Mesenchymal stem cell (in vitro differentiated cells and primary cell): Measurements from ENCODE around the gene STRN3.

Source experiments
- DNase-seq: peaks from one replicate; pipeline ENCODE4 v3.0.0-alpha.2; 2013
- H2AFZ ChIP-seq: one replicate; pipeline ENCODE4 v1.6.1; 2013; ENCODE audit warnings: low read depth, mild to moderate bottlenecking, control low read depth, inconsistent platforms, low read length, moderate library complexity
- H2AK5ac ChIP-seq: 2 replicates; pipeline ENCODE4 v1.6.1; 2013; ENCODE audit warnings: low read length, moderate library complexity, mild to moderate bottlenecking, inconsistent platforms; ENCODE audit not compliant: severe bottlenecking
- H2BK120ac ChIP-seq: one replicate; pipeline ENCODE4 v1.6.1; 2013; ENCODE audit warnings: low read depth, mild to moderate bottlenecking, inconsistent platforms, low read length, moderate library complexity
- H2BK12ac ChIP-seq, 2 experiments: one replicate each; pipeline ENCODE4 v1.6.1; 2013; ENCODE audit warnings: inconsistent platforms in 2 of 2, low read length in 2 of 2, mild to moderate bottlenecking in 2 of 2, moderate library complexity in 2 of 2, control low read depth in 1 of 2
- H2BK15ac ChIP-seq: one replicate; pipeline ENCODE4 v1.6.1; 2013; ENCODE audit warnings: mild to moderate bottlenecking, low read depth, inconsistent platforms; ENCODE audit not compliant: poor library complexity, severe bottlenecking
- H2BK5ac ChIP-seq: 2 replicates; pipeline ENCODE4 v1.6.1; 2013; ENCODE audit warnings: low read depth, mild to moderate bottlenecking, low read length, control low read depth, inconsistent platforms; ENCODE audit not compliant: poor library complexity, severe bottlenecking
- H3K14ac ChIP-seq, 2 experiments: one replicate each; pipeline ENCODE4 v1.6.1; 2013; ENCODE audit warnings: inconsistent platforms in 2 of 2, low read length in 2 of 2, control low read depth in 1 of 2, mild to moderate bottlenecking in 1 of 2, moderate library complexity in 1 of 2
- H3K18ac ChIP-seq, 2 experiments: one replicate each; pipeline ENCODE4 v1.6.1; 2013; ENCODE audit warnings: inconsistent platforms in 2 of 2, low read length in 2 of 2, control low read depth in 1 of 2, low read depth in 1 of 2, mild to moderate bottlenecking in 1 of 2
- H3K23ac ChIP-seq, 2 experiments: one replicate each; pipeline ENCODE4 v1.6.1; 2013; ENCODE audit warnings: inconsistent platforms in 2 of 2, low read length in 2 of 2, mild to moderate bottlenecking in 2 of 2, moderate library complexity in 2 of 2, control low read depth in 1 of 2
- H3K27ac ChIP-seq: 2 replicates; pipeline ENCODE4 v1.5.1; 2013; ENCODE audit warnings: mild to moderate bottlenecking, moderate library complexity, low read length, control low read depth, inconsistent platforms; ENCODE audit not compliant: poor library complexity, severe bottlenecking
- H3K27me3 ChIP-seq, 2 experiments: 2 replicates each; pipeline versions ENCODE4 v1.6.1 to v1.7.0; 2013; ENCODE audit warnings: low read length in 2 of 2, mild to moderate bottlenecking in 2 of 2, moderate library complexity in 2 of 2, control low read depth in 1 of 2, inconsistent platforms in 1 of 2; ENCODE audit not compliant: control insufficient read depth in 1 of 2, insufficient read depth in 1 of 2
- H3K36me3 ChIP-seq, 2 experiments: 2 replicates each; pipeline versions ENCODE4 v1.6.1 to v1.7.0; 2013; ENCODE audit warnings: low read length in 2 of 2, control low read depth in 1 of 2, inconsistent platforms in 1 of 2, low read depth in 1 of 2, mild to moderate bottlenecking in 1 of 2; ENCODE audit not compliant: insufficient read depth in 2 of 2, control insufficient read depth in 1 of 2
- H3K4ac ChIP-seq, 2 experiments: one replicate each; pipeline ENCODE4 v1.6.1; 2013; ENCODE audit warnings: inconsistent platforms in 2 of 2, low read length in 2 of 2, mild to moderate bottlenecking in 2 of 2, moderate library complexity in 2 of 2, control low read depth in 1 of 2, low read depth in 1 of 2
- H3K4me1 ChIP-seq: 2 replicates; pipeline ENCODE4 v1.6.1; 2013; ENCODE audit warnings: low read depth, low read length, control low read depth; ENCODE audit not compliant: control insufficient read depth, insufficient read depth
- H3K4me2 ChIP-seq: 2 replicates; pipeline ENCODE4 v1.6.1; 2013; ENCODE audit warnings: low read length, mild to moderate bottlenecking, inconsistent platforms; ENCODE audit not compliant: poor library complexity, severe bottlenecking
- H3K4me3 ChIP-seq, 2 experiments: 2 replicates each; pipeline versions ENCODE4 v1.5.1 to v1.7.0; 2013; ENCODE audit warnings: low read length in 2 of 2, mild to moderate bottlenecking in 2 of 2, control low read depth in 1 of 2, low read depth in 1 of 2; ENCODE audit not compliant: insufficient read depth in 1 of 2
- H3K79me1 ChIP-seq: replicated peaks from 2 replicates; pipeline ENCODE4 v1.6.1; 2013; ENCODE audit warnings: mild to moderate bottlenecking, control low read depth, low read length, inconsistent platforms; ENCODE audit not compliant: poor library complexity, severe bottlenecking
- H3K9ac ChIP-seq: 2 replicates; pipeline ENCODE4 v1.7.0; 2013; ENCODE audit warnings: mild to moderate bottlenecking, low read length, moderate library complexity
- H3K9me3 ChIP-seq: 2 replicates; pipeline ENCODE4 v1.7.0; 2013; ENCODE audit warnings: mild to moderate bottlenecking, low read length; ENCODE audit not compliant: control insufficient read depth
- H4K8ac ChIP-seq: one replicate; pipeline ENCODE4 v1.6.1; 2013; ENCODE audit warnings: inconsistent platforms, mild to moderate bottlenecking, low read length, moderate library complexity
- H4K91ac ChIP-seq: one replicate; pipeline ENCODE4 v1.6.1; 2013; ENCODE audit warnings: mild to moderate bottlenecking, low read length, inconsistent platforms
- WGBS: methylation state at CpG from one replicate; pipeline ENCODE4 v1.1.7; 2013; ENCODE audit warnings: mixed read lengths; 5-methylcytosine and 5-hydroxymethylcytosine counted together

STRN3 gene

DNA sequence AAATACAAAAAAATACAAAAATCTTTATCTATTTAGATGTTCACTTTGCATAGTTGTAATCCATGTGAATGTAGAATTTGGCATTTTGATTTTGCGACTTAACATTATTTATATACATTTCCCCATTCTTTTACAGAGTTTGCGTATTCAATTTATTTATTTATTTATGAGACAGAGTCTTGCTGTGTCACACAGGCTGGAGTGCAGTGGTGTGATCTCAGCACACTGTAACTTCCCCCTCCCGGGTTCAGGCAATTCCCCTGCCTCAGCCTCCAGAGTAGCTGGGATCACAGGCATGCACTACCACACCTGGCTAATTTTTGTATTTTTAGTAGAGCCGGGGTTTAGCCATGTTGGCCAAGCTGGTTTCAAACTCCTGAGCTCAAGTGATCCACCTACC lies 25.3 kb upstream of the STRN3 start:
- Histone ChIP-seq H2BK12ac (no peak overlapping the region), H3K4me3 (no peak overlapping the region), H3K14ac (no peak overlapping the region), H3K4me1 (peaks cover 6% of the 10 kb centered on the region), H2AFZ (no peak overlapping the region), H3K9me3 (no peaks in the 10 kb centered on the region), H3K36me3 (no peaks in the 10 kb centered on the region), H3K9ac (no peak overlapping the region), H3K18ac (no peak overlapping the region), H2AK5ac (no peak overlapping the region), H3K27ac (no peak overlapping the region), H3K4me2 (no peak overlapping the region), H4K8ac (no peak overlapping the region), H2BK5ac (no peak overlapping the region), H3K79me1 (peaks cover 9% of the 10 kb centered on the region), H2BK120ac (no peak overlapping the region), H2BK15ac (no peak overlapping the region), H4K91ac (no peak overlapping the region), H3K23ac (no peak overlapping the region), H3K4ac (no peak overlapping the region), H3K27me3 (no peaks in the 10 kb centered on the region)
- peak; percentile 30 for DNase-seq
- 78% methylated on average over 2 of the region's 4 CpGs for WGBS

DNA sequence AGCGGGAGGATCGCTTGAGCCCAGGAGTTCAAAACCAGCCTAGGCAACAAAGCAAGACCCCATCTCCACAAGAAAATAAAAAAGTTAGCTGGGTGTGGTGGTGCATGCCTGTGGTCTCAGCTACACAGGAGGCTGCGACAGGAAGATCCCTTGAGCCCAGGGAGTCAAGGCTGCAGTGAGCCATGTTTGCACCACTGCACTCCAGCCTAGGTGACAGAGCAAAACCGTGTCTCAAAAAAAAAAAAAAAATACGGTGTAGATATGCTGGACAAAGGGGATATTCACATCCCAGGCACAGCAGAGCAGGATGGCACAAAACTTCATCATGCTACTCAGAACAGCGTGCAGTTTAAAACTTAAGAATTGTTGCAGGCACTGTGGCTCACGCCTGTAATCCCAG lies 24.8 kb upstream of the STRN3 start:
- Histone ChIP-seq H3K4me1 (peaks cover 6% of the 10 kb centered on the region), H3K4ac (no peak overlapping the region), H3K14ac (no peak overlapping the region), H2BK15ac (no peak overlapping the region), H4K91ac (no peak overlapping the region), H3K79me1 (peaks cover 9% of the 10 kb centered on the region), H3K4me3 (no peak overlapping the region), H2BK120ac (no peak overlapping the region), H3K9ac (no peak overlapping the region), H2BK5ac (no peak overlapping the region), H3K27me3 (no peaks in the 10 kb centered on the region), H3K27ac (no peak overlapping the region), H2AFZ (no peak overlapping the region), H3K4me2 (no peak overlapping the region), H3K36me3 (no peaks in the 10 kb centered on the region), H2BK12ac (no peak overlapping the region), H3K18ac (no peak overlapping the region), H2AK5ac (no peak overlapping the region), H4K8ac (no peak overlapping the region), H3K23ac (no peak overlapping the region), H3K9me3 (no peaks in the 10 kb centered on the region)
- no peak for DNase-seq
- 97% methylated on average over 7 of the region's 7 CpGs for WGBS

GRCh38 chr14:31047503-31047902 lies 21.3 kb upstream of the STRN3 start:
- 98% methylated on average over 10 of the region's 10 CpGs for WGBS
- no peak overlapping the region for H3K4me2 ChIP-seq

DNA sequence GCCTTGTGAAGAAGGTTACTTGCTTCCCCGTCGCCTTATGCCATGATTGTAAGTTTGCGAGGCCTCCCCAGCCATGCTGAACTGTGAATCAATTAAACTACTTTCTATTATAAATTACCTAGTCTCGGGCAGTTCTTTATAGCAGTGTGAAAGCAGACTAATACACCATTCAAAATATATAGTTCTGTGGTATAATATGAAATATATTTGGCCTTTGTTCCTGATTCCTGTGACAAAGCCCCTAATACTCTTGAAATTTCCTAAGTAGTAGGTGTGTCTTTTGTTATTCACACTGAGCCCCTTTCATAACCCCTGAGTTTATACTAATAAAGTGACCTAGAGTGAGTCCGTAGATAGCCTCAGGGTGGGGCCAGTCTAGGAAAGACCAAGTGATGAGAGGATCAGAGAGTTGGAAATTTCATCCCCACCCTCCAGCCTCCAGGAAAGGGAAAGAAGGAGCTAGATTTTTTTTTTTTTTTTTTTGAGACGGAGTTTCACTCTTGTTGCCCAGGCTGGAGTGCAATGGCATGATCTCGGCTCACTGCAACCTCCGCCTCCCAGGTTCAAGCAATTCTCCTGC lies 19.4 kb upstream of the STRN3 start:
- Histone ChIP-seq H4K8ac (no peak overlapping the region), H3K18ac (no peak overlapping the region), H3K9ac (no peak overlapping the region), H3K4ac (no peak overlapping the region), H3K14ac (no peak overlapping the region), H2AK5ac (no peak overlapping the region), H3K23ac (no peak overlapping the region), H3K36me3 (no peaks in the 10 kb centered on the region), H3K4me3 (no peak overlapping the region), H2AFZ (no peak overlapping the region), H4K91ac (no peak overlapping the region), H3K27me3 (no peaks in the 10 kb centered on the region), H3K4me2 (no peak overlapping the region), H2BK15ac (no peak overlapping the region), H3K27ac (no peak overlapping the region), H3K4me1 (no peaks in the 10 kb centered on the region), H3K9me3 (no peaks in the 10 kb centered on the region), H2BK120ac (no peak overlapping the region), H2BK12ac (no peak overlapping the region), H3K79me1 (peaks cover 5% of the 10 kb centered on the region), H2BK5ac (no peak overlapping the region)
- DNase-seq, result no peak
- 98% methylated on average over 3 of the region's 8 CpGs for whole genome bisulfite sequencing

More at GRCh38 chr14:31047503-31047902, 21.3 kb upstream of the STRN3 start:
- DNase-seq, result no peak
- no peaks in the 10 kb centered on the region for H3K9me3 ChIP-seq
- H3K18ac ChIP-seq, result peak overlapping the region in 1 of 2 experiments; percentile 62
- H3K27me3 ChIP-seq, result no peaks in the 10 kb centered on the region
- H3K4me3 ChIP-seq, result no peak overlapping the region
- H4K91ac ChIP-seq, result no peak overlapping the region
- H3K4ac ChIP-seq, result no peak overlapping the region
- peaks cover 4% of the 10 kb centered on the region for H3K4me1 ChIP-seq
- peak overlapping the region; percentile 7 for H4K8ac ChIP-seq
- no peak overlapping the region for H3K27ac ChIP-seq
- no peaks in the 10 kb centered on the region for H3K36me3 ChIP-seq
- H2BK5ac ChIP-seq, result no peak overlapping the region
- H2BK12ac ChIP-seq, result no peak overlapping the region
- no peak overlapping the region for H2AFZ ChIP-seq
- H2AK5ac ChIP-seq, result no peak overlapping the region
- H2BK120ac ChIP-seq, result no peak overlapping the region
- H3K14ac ChIP-seq, result no peak overlapping the region
- H3K23ac ChIP-seq, result no peak overlapping the region
- peaks cover 6% of the 10 kb centered on the region for H3K79me1 ChIP-seq
- no peak overlapping the region for H2BK15ac ChIP-seq
- H3K9ac ChIP-seq, result peak overlapping the region; percentile 78
